AG08396 (cell line): Measurements from ENCODE around the gene SYVN1.
"Not testable (repeated sequence)": the region's sequence is repeated elsewhere in the genome, so short reads cannot be mapped to it uniquely, and the experiment has no call there.

ENCODE experiments used
- DNase-seq: peaks from one replicate; pipeline ENCODE4 v3.0.0; 2012; ENCODE audit warnings: low spot score, mixed read lengths

The SYVN1 gene

GRCh38 chr11:65134240-65134951 lies at the start of gene SYVN1:
Gene SYVN1, minus strand, starts transcription at chr11:65134519. Its CDS starts 918 bp downstream, at chr11:65133601.
- DNase-seq: peak; percentile 93

- DNase-seq: no peak
These were observed 49.0 kb upstream of the SYVN1 start for GRCh38 chr11:65183201-65183891.

DNA sequence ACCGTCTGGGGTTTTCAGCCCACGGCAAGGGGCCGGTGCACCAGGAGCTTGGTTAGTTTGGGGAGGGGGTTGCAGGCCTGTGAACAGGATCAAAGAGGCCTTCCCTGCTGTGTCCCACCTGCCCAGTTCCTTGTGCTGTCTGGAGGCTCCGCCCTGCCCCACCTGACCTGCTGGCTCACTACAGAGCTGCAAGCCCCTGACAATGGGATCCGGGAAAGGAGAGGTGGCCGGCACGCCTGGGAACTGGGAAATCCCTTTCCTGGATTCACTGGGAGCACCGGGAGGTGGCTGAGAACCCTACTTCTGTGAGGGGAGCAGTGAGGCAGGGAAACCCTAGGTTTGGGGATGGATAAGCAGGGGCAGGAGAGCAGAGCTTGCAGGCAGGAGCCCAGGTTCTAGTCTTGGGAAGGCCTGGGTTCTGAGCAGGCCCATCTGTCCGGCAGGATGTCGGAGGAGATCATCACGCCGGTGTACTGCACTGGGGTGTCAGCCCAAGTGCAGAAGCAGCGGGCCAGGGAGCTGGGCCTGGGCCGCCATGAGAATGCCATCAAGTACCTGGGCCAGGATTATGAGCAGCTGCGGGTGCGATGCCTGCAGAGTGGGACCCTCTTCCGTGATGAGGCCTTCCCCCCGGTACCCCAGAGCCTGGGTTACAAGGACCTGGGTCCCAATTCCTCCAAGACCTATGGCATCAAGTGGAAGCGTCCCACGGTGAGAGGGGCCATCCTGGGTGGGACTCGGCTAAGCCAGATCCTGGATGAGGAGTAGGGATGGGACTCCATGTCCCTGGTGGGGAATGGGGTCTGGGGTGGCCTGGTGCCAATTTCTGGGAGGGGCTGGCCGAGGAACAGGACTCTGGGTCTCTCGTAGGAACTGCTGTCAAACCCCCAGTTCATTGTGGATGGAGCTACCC lies 48.2 kb upstream of the SYVN1 start:
- peak; percentile 44 for DNase-seq

- peak; percentile 94 for DNase-seq
These were observed 47.4 kb upstream of the SYVN1 start, which contains the start of gene CAPN1 for GRCh38 chr11:65181569-65182257. Gene CAPN1, plus strand, starts transcription at chr11:65181928. Its CDS starts 774 bp downstream, at chr11:65182702.

GRCh38 chr11:65180877-65181568 lies 46.7 kb upstream of the SYVN1 start:
- peak; percentile 88 for DNase-seq

DNA sequence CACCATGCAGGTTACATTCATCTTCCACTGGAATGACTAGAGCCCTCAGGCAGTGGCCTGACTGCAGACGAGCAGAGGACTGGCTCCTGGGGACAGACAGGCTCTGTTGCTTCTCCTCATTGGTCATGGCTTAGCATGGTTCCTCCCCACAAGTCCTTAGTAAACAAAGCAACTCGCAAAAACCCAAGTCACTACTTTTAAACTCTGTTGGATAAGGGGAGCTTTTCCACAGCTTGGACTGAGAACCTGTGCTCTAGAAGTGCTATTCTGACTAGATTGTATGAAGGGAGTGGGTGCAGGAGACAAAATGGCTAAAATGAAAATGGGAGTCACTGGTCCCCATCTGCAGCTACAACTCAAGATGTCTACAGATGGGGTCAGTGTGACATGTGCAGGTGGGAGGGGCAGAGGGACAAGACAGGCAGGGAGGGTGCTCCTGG lies 40.3 kb upstream of the SYVN1 start:
- DNase-seq: not testable (repeated sequence)

- DNase-seq: no peak
These were observed 38.3 kb upstream of the SYVN1 start for GRCh38 chr11:65172600-65172999.

- no peak for DNase-seq
These were observed 35.8 kb upstream of the SYVN1 start, which contains the start of gene SPDYC for GRCh38 chr11:65170058-65170534. Gene SPDYC, plus strand, starts transcription at chr11:65170233. Its CDS starts 1,125 bp downstream, at chr11:65171358.

GRCh38 chr11:65169164-65169641 lies 34.9 kb upstream of the SYVN1 start:
- DNase-seq: no peak

DNA sequence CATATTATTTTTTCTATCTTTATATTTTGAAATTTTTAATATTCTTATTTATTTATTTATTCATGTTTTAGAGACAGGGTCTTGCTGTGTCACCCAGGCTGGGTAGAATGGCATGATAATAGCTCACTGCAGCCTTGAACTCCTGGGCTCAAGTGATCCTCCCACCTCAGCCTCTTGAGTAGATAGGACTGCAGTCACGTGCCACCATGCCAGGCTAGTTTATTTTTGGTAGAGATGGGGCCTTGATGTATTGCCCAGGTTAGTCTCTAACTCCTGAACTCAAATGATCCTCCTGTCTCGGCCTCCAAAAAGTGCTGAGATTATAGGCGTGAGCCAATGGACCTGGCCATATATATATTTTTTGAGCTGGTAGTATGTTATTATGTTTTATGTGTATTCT lies 33.3 kb upstream of the SYVN1 start:
- DNase-seq: no peak

DNA sequence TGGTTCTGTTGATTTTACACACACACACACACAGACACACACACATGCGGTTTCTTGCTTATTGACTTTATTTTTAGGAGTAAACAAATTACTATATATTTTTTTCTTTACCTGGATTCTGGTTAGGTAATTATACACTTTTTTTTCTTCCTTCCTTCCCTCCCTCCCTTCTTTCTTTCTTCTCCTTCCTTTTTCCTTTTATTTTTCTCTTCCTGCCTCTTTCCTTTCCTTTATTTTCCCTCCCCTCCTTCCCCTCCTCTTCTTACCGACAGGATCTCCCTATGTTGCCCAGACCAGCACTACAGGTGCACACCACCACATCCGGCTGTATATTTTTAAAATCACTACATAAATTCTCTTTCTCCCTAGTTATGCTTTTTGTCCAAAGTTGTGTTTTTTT lies 32.6 kb upstream of the SYVN1 start:
- no peak for DNase-seq

DNA sequence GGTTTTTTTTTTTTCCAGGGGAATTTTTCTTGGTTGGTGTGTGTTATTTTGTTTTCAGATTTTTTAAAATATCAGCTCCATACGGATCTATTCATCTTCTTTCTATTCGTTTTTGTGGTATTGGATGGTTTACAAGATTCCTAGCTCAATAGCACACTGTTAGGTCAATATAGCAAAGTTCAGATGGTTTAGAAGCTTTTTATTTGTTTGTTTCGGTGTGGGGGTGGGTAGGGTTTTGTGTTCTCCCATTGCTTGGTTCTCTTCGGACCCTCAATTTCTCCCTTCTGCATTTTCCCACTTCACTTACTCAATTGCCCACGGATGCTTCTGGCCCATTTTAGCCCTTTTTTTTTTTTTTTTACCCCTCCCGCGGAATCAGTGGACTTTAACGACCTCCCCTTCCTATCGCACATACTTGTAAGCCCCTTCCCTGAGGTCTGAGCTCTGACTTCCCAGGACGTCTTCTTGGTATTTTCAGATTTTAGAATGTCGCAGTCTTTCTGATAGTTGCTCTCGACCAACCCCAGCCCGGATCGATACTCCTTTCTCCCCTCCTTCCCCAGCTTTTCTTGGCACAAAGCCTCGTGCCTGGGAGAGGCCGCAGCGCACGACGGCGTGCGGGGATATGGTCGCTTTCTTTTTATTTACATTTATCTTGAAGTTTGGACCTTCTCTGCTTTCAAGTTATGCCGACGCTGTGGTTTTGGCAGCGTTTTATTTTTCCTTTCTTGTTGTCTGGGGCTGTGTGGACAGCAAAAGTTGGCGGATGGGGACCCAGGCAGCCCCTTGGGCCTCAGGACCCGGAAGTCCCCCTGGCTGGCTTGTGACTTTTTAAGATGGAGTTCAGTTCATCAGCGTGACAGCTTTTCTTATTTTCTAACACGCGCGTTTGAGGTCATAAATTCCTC lies 31.3 kb upstream of the SYVN1 start:
- DNase-seq: no peak

- DNase-seq: no peak
These were observed 29.4 kb upstream of the SYVN1 start for GRCh38 chr11:65163684-65164083.

GRCh38 chr11:65160643-65161042 lies 26.3 kb upstream of the SYVN1 start:
- no peak for DNase-seq

- DNase-seq: no peak
These were observed 24.7 kb upstream of the SYVN1 start for GRCh38 chr11:65159012-65159411.

- DNase-seq: no peak
These were observed 23.0 kb upstream of the SYVN1 start for GRCh38 chr11:65157336-65157735.

DNA sequence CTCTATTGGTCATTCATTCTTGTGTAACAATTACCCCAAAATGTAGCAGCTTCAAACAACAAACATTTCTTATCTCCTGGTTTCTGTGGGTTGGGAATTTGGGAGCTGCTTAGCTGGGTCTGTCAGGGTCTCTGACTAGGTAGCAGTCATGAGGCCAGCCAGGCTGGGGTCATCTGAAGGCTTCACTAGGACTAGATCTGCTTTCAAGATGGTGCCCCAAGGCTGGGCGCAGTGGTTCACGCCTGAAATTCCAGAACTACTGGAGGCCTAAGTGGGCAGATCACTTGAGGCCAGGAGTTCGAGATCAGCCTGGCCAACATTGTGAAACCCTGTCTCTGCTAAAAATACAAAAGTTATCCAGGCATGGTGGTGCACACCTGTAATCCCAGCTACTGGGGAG lies 22.6 kb upstream of the SYVN1 start:
- DNase-seq: no peak

GRCh38 chr11:65156256-65156655 lies 21.9 kb upstream of the SYVN1 start:
- no peak for DNase-seq

- DNase-seq: no peak
These were observed 17.8 kb upstream of the SYVN1 start for GRCh38 chr11:65152122-65152521.
